ENCODE results near the gene ZNF185.

Gene ZNF185

DNA sequence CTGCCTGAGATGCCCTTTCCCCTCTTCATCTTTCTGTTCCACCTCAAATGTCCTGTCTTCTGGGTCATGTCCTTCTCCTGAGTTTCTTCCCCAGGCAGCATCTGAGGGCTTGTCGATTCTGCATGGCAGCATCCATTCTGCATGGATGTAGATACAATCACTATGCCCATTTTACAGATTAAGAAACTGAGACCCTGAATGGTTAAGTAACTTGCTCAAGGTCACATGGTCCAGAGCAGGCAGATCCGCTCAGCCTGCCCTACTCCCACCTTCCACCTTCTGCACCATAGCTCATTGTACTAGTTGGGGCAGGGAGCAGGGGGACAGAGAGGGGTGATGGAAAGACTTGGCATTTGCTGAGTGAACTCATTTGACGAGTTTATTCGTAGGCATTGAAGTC lies 32.0 kb downstream of the ZNF185 start:
- no peak for DNase-seq
- in situ Hi-C loops (cut with HindIII; ENCODE audit: low pct_ligation_motif_present, low sequenced_read_pairs), result no loop called here

DNA sequence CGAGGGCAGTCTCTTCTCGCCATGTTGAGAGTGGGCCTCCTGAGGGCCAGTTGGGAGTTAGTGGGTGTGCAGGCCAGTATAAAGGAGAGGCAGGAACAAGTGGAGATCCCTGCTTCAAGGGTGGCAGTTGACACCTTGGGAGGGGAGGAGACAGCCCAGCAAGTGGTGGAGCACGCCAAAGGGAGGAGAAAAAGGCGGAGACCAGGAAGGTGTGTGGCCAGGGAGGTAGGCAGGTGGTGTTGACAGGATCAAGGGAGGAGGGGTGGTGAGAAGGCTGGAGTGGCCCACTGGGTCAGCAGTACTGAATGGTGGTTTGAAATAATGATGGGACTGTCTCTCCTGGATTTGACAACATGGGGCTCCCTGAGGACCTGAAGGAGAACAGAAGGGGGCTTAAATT lies 32.6 kb downstream of the ZNF185 start:
- in situ Hi-C loops (cut with HindIII; ENCODE audit: low pct_ligation_motif_present, low sequenced_read_pairs), result no loop called here

More for the DNA sequence above, 32.0 kb downstream of the ZNF185 start:
- H3K27me3 ChIP-seq (replicated peaks), result no peaks in the 10 kb centered on the region
- H3K36me3 ChIP-seq (replicated peaks), result no peaks in the 10 kb centered on the region
- TF ChIP-seq, protein P1, sequence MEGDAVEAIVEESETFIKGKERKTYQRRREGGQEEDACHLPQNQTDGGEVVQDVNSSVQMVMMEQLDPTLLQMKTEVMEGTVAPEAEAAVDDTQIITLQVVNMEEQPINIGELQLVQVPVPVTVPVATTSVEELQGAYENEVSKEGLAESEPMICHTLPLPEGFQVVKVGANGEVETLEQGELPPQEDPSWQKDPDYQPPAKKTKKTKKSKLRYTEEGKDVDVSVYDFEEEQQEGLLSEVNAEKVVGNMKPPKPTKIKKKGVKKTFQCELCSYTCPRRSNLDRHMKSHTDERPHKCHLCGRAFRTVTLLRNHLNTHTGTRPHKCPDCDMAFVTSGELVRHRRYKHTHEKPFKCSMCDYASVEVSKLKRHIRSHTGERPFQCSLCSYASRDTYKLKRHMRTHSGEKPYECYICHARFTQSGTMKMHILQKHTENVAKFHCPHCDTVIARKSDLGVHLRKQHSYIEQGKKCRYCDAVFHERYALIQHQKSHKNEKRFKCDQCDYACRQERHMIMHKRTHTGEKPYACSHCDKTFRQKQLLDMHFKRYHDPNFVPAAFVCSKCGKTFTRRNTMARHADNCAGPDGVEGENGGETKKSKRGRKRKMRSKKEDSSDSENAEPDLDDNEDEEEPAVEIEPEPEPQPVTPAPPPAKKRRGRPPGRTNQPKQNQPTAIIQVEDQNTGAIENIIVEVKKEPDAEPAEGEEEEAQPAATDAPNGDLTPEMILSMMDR (IDR thresholded peaks at IDR 0.05; ENCODE audit: low read depth, low read length, missing control alignments), result no peak
- no peak overlapping the region for H3K4me3 ChIP-seq (ENCODE audit: low read depth, low read length)
- H3K27ac ChIP-seq, result no peak overlapping the region

DNA sequence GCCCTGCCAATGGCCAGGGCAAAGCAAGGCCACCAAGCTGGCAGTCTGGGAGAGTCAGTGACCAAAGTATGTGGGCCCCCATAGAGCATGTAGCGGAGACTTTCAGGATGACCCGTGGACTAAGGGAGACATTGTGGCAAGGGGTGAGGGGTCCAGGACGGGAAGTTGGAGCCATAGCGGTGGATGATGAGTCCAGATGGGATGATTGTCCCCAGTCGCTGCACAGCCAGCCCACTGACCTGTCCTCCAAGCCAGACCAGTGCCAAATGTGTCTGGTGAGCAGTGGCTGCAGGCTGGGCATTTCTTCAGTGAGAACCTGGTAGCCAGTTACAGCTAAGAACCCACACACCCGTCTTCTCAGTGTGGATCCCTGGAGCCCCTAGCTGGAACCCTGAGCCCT lies 34.3 kb downstream of the ZNF185 start:
- H3K27ac ChIP-seq, result no peak overlapping the region
- TF ChIP-seq, protein P1 (IDR thresholded peaks at IDR 0.05; ENCODE audit: low read depth, low read length, missing control alignments), result no peak
- DNase-seq, result no peak
- in situ Hi-C loops (cut with HindIII; ENCODE audit: low pct_ligation_motif_present, low sequenced_read_pairs), result no loop called here
- no peaks in the 10 kb centered on the region for H3K36me3 ChIP-seq (replicated peaks)
- H3K27me3 ChIP-seq (replicated peaks), result no peaks in the 10 kb centered on the region
- H3K4me3 ChIP-seq (ENCODE audit: low read depth, low read length), result no peak overlapping the region

More for the DNA sequence above, 32.6 kb downstream of the ZNF185 start:
- Histone ChIP-seq H3K27ac (no peak overlapping the region), H3K4me3 (ENCODE audit: low read depth, low read length) (no peak overlapping the region), H3K27me3 (replicated peaks) (no peaks in the 10 kb centered on the region), H3K36me3 (replicated peaks) (no peaks in the 10 kb centered on the region)
- TF ChIP-seq, protein P1 (IDR thresholded peaks at IDR 0.05; ENCODE audit: low read depth, low read length, missing control alignments), result no peak
- no peak for DNase-seq

DNA sequence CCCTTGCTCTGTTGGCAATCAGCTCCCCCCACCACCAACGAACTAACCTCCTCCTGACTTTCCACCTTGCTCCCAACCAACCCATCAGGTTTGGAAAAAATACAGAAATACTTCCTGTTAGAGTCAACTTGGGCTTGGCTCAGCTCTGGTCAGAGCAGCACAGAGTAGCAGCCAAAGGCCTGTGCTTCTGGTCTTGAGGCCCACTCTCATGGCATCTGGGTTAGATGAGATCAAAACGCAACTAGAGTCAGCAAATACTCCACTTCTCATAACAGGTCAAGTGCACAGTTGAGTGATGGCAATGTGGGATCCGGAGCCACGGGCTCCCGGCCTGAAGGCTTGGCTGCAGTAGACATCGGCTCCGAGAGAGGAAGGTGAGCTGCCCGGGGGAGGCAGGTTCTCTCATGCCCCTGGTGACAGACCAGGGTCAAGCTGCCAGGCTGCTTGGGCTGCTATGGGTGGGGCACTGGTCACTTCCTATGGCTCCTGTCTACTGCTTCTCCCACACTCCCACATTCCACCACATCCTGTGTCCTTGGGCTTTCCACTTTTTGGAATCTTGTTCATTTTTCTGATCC lies 34.8 kb downstream of the ZNF185 start:
- H3K4me3 ChIP-seq (ENCODE audit: low read depth, low read length), result no peak overlapping the region
- no peak for DNase-seq
- no peak overlapping the region for H3K27ac ChIP-seq
- no peaks in the 10 kb centered on the region for H3K27me3 ChIP-seq (replicated peaks)
- in situ Hi-C loops (cut with HindIII; ENCODE audit: low pct_ligation_motif_present, low sequenced_read_pairs), result no loop called here
- no peaks in the 10 kb centered on the region for H3K36me3 ChIP-seq (replicated peaks)
- TF ChIP-seq, protein P1 (IDR thresholded peaks at IDR 0.05; ENCODE audit: low read depth, low read length, missing control alignments), result no peak

DNA sequence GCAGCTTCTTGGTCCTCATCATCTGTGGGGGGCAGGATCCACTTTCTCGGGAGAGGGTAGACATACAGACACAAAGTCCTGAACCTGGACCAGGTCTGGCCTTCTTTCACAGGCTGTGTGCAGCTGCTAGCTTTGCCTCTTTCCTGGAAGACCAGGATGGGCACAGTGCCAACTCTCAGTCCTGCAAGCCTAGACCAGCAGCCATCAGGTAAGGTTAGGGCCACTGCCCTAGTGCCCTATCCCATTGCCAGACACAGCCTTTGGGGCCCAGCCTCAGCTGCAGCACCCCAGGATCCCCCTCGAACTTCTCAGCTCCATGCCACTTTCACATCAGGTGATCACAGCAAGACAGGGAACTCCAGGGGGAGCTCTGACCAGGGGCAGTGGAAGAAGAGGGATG lies 38.4 kb downstream of the ZNF185 start:
- TF ChIP-seq, protein P1 (IDR thresholded peaks at IDR 0.05; ENCODE audit: low read depth, low read length, missing control alignments), result no peak
- H3K36me3 ChIP-seq (replicated peaks), result no peaks in the 10 kb centered on the region
- H3K27me3 ChIP-seq (replicated peaks), result no peaks in the 10 kb centered on the region
- no peak overlapping the region for H3K27ac ChIP-seq
- no peak overlapping the region for H3K4me3 ChIP-seq (ENCODE audit: low read depth, low read length)
- in situ Hi-C loops (cut with HindIII; ENCODE audit: low pct_ligation_motif_present, low sequenced_read_pairs), result no loop called here
- DNase-seq, result no peak

DNA sequence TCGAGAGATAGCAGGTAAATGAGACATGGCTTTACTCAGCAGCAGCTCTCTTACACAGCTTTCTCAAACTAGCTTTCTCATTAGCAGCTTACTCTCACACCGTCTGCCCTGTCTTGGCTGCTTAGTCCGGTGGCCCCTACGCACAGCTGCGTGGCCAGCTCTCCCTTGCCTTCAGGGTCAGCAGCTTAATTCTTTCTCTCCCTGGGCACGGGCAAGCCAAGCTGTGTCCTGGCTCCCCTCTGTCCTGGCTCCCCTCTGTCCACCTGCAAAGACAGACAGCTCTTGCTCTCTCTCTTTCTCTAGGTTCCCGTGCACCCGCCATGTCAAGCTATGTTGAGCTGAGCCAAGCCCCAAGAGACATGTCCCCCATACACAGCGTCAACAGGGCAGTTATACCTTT lies 39.4 kb downstream of the ZNF185 start:
- Histone ChIP-seq H3K4me3 (ENCODE audit: low read depth, low read length) (no peak overlapping the region), H3K27ac (no peak overlapping the region), H3K27me3 (replicated peaks) (no peaks in the 10 kb centered on the region), H3K36me3 (replicated peaks) (no peaks in the 10 kb centered on the region)
- in situ Hi-C loops (cut with HindIII; ENCODE audit: low pct_ligation_motif_present, low sequenced_read_pairs), result no loop called here
- no peak for DNase-seq
- TF ChIP-seq, protein P1 (IDR thresholded peaks at IDR 0.05; ENCODE audit: low read depth, low read length, missing control alignments), result no peak

Data from brain microvascular endothelial cell (primary cell).